ENCODE results near the gene SS18L1. TPM values are rescaled to one million over a fixed set of nuclear protein-coding genes. Genes with fewer than 3 reads are reported as not detected.

The SS18L1 gene
- polyA plus RNA-seq, 6 donors from 2014 or later: 0.41 to 1.7 (median 1.2) TPM; not detected in 1

DNA sequence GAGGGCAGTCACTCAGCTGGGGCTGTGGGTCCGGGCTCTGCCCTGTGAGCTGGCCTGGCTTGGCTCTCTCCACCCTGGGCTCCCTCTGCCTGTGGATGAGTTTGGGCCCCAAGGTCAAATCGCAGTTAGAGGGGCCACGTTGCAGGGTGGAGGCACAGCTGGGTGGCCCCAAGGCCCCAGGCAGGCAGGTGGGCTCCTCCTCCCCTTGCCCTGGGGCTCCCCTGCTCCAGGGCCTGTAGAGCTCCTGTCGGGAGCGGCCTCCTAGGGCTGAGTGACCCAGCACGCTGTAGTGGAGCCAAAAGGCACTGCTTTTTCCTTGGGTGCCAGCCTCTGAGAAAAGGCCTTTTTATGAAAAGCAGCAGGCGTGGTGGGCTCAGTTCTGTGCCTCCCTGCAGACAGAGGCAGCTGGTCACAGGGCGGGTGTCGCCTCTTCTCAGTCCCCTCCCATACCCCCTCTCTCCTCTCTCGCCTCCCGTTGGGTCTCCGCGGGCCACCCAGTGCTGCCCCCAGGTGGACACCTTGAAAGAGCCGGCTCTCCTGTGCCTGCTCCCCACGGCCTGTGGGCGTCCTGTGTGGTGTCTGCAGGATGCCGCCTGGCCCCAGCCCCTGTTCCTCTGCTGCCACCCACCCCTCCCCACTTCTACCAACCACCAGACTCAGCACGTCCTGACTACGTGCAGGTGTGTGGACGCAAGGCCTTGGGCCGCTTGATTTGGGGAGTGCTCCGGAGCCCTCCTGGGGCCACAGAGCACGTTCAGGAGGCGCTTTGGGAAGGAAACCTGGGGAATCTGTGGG is 13.2 kb downstream of the SS18L1 start:
- Mint-ChIP-seq H3K4me1 (peaks cover 10 to 12% (median 11%) of the 10 kb centered on the region in 3 donors), H3K27ac (no peak overlapping the region), H3K4me3 (no peak overlapping the region), H3K9me3 (peaks cover 0 to 5% (median 2%) of the 10 kb centered on the region in 7 donors), H3K36me3 (peaks cover 15 to 29% of the 10 kb centered on the region in 2 donors), H3K27me3 (no peaks in the 10 kb centered on the region)
- peak; percentile 70 for DNase-seq
- peak; percentile 91 to 97 for ATAC-seq (ENCODE audit: low read depth in 2 of 2)

DNA sequence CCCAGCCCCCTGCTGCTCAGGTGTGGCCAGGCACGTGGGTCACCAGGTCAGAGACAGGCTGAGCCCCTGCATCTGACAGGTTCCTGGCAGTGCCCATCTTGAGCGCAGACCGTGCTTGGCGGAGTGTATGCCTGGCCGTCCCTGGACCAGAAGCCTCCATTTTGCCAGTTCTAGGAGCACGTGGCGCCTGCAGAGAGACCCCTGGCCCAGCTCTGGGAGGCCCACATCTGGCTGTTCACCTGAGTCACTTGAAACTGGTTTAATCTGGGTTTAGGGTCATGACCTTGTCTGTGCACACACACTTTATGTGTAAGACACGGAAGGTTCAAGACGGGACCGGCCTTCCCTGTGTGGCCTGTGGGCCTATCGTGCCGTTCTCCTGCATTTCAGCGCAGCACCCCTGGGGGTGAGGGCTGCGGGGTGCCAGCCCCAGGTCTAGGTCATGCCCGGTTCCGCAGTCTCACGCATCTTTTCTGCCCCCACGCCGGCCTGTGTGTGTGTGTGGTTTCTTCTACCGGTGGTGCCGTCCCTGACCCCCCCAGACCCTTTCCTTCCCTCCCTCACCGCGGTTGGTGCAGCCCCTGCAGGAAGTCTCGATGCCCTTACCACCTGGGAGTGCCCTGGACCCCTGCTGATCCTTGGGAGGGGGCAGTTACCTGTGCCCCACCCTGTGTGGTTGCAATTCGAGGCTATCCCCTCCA is 14.0 kb downstream of the SS18L1 start:
- Mint-ChIP-seq H3K36me3 (peaks cover 15 to 25% of the 10 kb centered on the region in 2 donors), H3K9me3 (peaks cover 0 to 5% (median 2%) of the 10 kb centered on the region in 7 donors)
- DNase-seq: no peak

DNA sequence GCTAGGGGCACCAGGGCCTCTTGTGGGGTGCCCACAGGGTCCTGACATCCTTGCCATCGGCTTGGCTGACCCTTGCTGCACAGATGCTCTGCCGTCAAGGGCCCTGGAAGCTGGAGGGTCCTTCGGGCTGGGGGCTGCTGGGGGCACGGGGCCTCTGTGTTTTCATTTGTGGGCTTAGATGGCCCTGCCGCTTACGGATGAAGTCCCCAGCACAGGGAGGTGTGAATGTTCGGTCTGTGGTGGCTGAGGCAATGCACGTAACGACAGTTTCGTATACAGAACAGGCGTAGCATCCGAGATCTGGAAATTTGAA is 14.5 kb downstream of the SS18L1 start:
- Mint-ChIP-seq H3K27me3 (no peaks in the 10 kb centered on the region), H3K4me3 (no peak overlapping the region), H3K9me3 (peaks cover 0 to 5% (median 2%) of the 10 kb centered on the region in 7 donors)

More for the DNA sequence above, 14.0 kb downstream of the SS18L1 start:
- no peak overlapping the region for H3K4me3 Mint-ChIP-seq
- ATAC-seq (ENCODE audit: low read depth in 2 of 2): no peak
- no peak overlapping the region for H3K27ac Mint-ChIP-seq
- H3K4me1 Mint-ChIP-seq: peaks cover 7 to 10% (median 8%) of the 10 kb centered on the region in 3 donors
- no peaks in the 10 kb centered on the region for H3K27me3 Mint-ChIP-seq

DNA sequence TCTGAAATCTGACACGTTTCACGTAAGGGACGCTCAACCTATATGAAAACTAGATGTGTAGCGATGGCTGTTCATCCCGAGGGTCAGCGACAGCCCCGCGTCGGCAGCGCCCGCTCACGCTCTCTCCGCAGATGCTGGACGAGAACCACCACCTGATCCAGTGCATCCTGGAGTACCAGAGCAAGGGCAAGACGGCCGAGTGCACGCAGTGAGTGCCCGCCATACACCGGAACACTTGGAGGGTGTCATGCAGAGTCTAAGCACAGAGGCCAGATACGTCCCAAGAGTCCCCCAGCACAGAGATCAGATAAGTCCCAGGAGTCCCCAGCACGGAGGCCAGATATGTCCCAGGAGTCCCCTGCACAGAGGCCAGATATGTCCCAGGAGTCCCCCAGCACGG is 15.0 kb downstream of the SS18L1 start:
- H3K9me3 Mint-ChIP-seq: peaks cover 0 to 3% (median 0%) of the 10 kb centered on the region in 7 donors
- no peak overlapping the region for H3K27ac Mint-ChIP-seq
- DNase-seq: no peak
- H3K36me3 Mint-ChIP-seq: peaks cover 7 to 15% of the 10 kb centered on the region in 2 donors
- peak overlapping the region in 1 of 8 donors; percentile 44 for H3K4me3 Mint-ChIP-seq
- no peak for ATAC-seq (ENCODE audit: low read depth in 2 of 2)
- H3K4me1 Mint-ChIP-seq: peaks cover 4 to 10% (median 5%) of the 10 kb centered on the region in 3 donors
- H3K27me3 Mint-ChIP-seq: no peaks in the 10 kb centered on the region

More for the DNA sequence above, 14.5 kb downstream of the SS18L1 start:
- Mint-ChIP-seq H3K4me1 (peaks cover 4 to 10% (median 5%) of the 10 kb centered on the region in 3 donors), H3K36me3 (peaks cover 11 to 20% of the 10 kb centered on the region in 2 donors), H3K27ac (no peak overlapping the region)
- no peak for ATAC-seq (ENCODE audit: low read depth in 2 of 2)
- DNase-seq: no peak

DNA sequence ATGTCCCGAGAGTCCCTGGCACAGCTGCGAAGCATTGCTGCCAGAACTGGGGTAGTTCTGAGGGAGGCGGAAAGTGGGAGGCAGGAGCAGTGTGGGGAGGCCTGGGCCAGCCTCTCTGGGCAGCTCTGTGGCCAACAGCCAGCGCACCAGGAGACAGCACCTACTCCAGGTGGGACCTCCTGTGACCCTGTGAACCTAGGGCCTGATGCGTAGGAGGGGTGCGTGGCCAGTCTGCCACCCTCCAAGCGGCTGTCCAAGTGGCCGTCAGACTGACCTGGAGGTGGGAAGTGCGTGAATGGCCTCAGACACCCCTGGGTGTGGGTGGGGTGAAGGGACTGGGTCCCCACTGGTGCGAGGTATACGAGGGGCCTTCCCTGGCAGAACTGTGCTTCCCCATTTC is 15.5 kb downstream of the SS18L1 start:
- H3K27me3 Mint-ChIP-seq: no peaks in the 10 kb centered on the region
- peaks cover 2 to 9% of the 10 kb centered on the region in 2 donors for H3K36me3 Mint-ChIP-seq
- H3K4me3 Mint-ChIP-seq: no peak overlapping the region
- H3K4me1 Mint-ChIP-seq: peaks cover 4 to 10% (median 5%) of the 10 kb centered on the region in 3 donors
- ATAC-seq (ENCODE audit: low read depth in 2 of 2) (no peak), DNase-seq (no peak)
- no peaks in the 10 kb centered on the region for H3K9me3 Mint-ChIP-seq
- H3K27ac Mint-ChIP-seq: no peak overlapping the region

DNA sequence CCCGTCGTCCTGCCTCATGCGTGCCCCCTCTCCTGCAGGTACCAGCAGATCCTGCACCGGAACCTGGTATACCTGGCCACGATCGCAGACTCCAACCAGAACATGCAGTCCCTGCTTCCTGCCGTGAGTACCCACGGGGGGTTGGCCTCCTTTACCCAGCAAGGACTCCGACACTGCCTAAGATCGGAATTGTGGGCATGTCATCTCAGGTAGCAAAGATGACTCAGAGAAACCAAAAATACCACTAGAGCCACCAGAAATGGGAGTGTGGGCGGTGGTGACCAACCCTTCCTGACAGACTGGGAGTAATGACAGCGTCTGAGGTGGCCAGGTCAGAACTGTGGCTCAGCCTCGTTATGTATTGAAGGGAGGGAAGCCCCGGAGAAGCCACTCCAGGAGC is 16.3 kb downstream of the SS18L1 start:
- no peaks in the 10 kb centered on the region for H3K9me3 Mint-ChIP-seq
- no peaks in the 10 kb centered on the region for H3K27me3 Mint-ChIP-seq
- H3K4me1 Mint-ChIP-seq: peaks cover 4 to 10% (median 5%) of the 10 kb centered on the region in 3 donors
- DNase-seq (no peak), ATAC-seq (ENCODE audit: low read depth in 2 of 2) (no peak)
- H3K36me3 Mint-ChIP-seq: peaks cover 0 to 3% of the 10 kb centered on the region in 2 donors
- H3K27ac Mint-ChIP-seq: no peak overlapping the region
- no peak overlapping the region for H3K4me3 Mint-ChIP-seq

DNA sequence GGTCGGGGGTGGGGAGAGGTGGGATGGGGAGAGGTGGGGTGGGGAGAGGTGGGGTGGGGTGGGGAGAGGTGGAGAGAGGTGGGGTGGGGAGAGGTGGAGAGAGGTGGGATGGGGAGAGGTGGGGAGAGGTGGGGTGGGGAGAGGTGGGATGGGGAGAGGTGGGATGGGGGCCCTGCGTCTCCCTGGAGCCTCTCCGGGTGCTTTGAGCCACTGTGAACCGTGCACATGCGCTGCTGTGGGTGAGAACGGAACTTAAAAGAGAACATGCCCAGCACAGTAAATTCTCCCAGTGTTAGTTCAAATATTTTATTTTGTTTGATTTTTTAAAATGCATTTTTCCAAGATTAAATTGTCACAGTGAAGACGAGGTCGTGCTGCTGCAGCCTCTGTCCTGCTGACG is 16.7 kb downstream of the SS18L1 start:
- Mint-ChIP-seq H3K4me1 (peaks cover 4 to 10% (median 5%) of the 10 kb centered on the region in 3 donors), H3K36me3 (peaks cover 0 to 1% of the 10 kb centered on the region in 2 donors), H3K9me3 (no peaks in the 10 kb centered on the region), H3K4me3 (no peak overlapping the region), H3K27me3 (no peaks in the 10 kb centered on the region), H3K27ac (no peak overlapping the region)
- ATAC-seq (ENCODE audit: low read depth in 2 of 2) (no peak), DNase-seq (no peak)

DNA sequence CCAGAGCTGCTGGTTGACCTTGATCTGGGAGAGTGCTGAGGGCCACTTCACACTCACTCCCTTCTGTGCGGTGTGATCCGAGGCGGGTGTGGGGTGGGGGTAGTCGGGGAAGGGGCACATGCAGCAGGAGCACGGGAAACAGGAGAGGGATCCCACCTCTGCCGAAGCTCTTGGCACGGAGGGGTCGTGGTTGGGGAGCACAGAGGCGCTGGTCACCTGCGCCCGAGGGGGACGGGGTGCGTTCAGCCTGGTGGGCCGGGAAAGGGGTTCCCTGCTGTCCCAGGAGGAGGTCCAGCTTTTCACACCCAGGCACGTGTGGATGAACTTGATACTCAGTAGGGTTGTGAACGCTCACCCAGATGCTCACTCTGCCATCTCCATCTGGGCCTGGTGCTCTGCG is 17.3 kb downstream of the SS18L1 start:
- DNase-seq: no peak
- H3K36me3 Mint-ChIP-seq: peaks cover 0 to 6% of the 10 kb centered on the region in 2 donors
- H3K27ac Mint-ChIP-seq: no peak overlapping the region
- no peaks in the 10 kb centered on the region for H3K27me3 Mint-ChIP-seq
- H3K4me1 Mint-ChIP-seq: peaks cover 4 to 5% (median 5%) of the 10 kb centered on the region in 3 donors
- ATAC-seq (ENCODE audit: low read depth in 2 of 2): no peak
- no peaks in the 10 kb centered on the region for H3K9me3 Mint-ChIP-seq
- no peak overlapping the region for H3K4me3 Mint-ChIP-seq

DNA sequence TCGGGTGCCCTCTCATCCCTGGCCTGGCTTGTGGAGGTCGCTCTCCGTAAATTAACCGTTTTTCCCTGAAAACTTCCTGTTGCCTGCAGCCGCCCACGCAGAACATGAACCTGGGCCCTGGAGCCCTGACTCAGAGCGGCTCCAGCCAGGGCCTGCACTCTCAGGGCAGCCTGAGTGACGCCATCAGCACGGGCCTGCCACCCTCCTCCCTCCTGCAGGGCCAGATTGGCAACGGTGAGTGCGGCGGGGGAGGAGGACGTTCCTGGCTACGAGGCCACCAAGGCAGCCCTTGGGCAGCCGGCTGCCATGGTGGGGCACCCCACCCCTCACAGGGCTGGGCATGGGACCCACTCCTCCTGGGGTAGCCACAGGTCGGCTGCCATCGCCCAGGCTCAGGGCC is 17.8 kb downstream of the SS18L1 start:
- H3K36me3 Mint-ChIP-seq: peaks cover 2 to 6% of the 10 kb centered on the region in 2 donors
- no peak for ATAC-seq (ENCODE audit: low read depth in 2 of 2)
- no peak for DNase-seq
- no peaks in the 10 kb centered on the region for H3K27me3 Mint-ChIP-seq
- H3K4me1 Mint-ChIP-seq: peaks cover 3 to 5% (median 4%) of the 10 kb centered on the region in 3 donors
- no peak overlapping the region for H3K27ac Mint-ChIP-seq
- H3K9me3 Mint-ChIP-seq: no peaks in the 10 kb centered on the region
- H3K4me3 Mint-ChIP-seq: no peak overlapping the region

DNA sequence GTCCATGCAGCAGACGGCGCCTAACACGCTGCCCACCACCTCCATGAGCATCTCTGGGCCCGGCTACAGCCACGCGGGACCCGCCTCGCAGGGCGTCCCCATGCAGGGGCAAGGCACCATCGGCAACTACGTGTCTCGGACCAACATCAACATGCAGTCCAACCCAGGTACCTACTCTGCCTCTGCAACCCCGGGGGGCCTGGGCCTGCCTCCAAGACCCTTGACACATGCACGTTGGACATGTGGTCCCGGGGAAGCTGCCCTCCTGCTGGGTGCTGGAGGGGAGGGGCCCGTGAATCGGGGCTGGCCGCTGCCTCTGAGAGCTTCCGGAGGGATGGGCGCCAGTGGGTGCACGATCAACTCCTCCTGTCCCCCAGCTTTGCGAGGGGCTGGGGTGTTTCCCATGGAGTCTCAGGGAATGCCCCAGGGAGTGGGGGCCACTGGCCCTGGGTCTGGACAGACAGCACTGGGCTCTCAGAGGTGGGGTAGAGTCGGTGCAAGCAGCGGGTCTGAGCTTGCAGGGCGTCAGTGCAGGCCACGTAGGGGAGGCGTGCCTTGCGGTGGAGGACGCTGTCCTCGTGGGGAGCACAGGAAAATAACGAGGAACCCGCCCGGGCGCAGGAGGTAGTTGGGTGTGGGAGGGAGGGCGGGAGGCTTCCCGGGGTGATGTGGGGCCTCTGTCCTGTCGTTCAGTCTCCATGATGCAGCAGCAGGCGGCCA is 19.4 kb downstream of the SS18L1 start:
- Mint-ChIP-seq H3K27ac (no peak overlapping the region), H3K27me3 (no peaks in the 10 kb centered on the region), H3K36me3 (peaks cover 4 to 6% of the 10 kb centered on the region in 2 donors), H3K9me3 (no peaks in the 10 kb centered on the region), H3K4me1 (peaks cover 0 to 5% (median 3%) of the 10 kb centered on the region in 3 donors), H3K4me3 (peak overlapping the region in 2 of 8 donors; percentile 22 to 47)
- ATAC-seq (ENCODE audit: low read depth in 2 of 2): no peak
- no peak for DNase-seq

DNA sequence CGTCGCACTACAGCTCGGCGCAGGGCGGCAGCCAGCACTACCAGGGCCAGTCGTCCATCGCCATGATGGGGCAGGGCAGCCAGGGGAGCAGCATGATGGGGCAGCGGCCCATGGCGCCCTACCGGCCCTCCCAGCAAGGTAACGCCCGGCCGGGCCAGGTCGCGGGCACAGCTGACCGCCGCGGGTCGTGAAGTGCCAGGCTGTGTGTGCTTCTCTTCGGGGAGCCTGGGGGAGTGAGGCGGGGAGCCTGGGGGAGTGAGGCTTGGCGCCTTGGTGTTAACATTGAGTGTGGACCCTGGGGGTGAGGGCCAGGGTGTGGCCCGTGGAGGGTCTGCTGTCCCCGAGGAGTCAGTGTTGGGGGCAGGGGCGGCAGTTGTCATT is 19.9 kb downstream of the SS18L1 start:
- Mint-ChIP-seq H3K36me3 (peaks cover 4 to 6% of the 10 kb centered on the region in 2 donors), H3K4me3 (no peak overlapping the region), H3K9me3 (no peaks in the 10 kb centered on the region), H3K4me1 (peaks cover 0 to 5% (median 2%) of the 10 kb centered on the region in 3 donors), H3K27ac (peak overlapping the region in 1 of 6 donors; percentile 76), H3K27me3 (no peaks in the 10 kb centered on the region)
- ATAC-seq (ENCODE audit: low read depth in 2 of 2) (no peak), DNase-seq (no peak)

DNA sequence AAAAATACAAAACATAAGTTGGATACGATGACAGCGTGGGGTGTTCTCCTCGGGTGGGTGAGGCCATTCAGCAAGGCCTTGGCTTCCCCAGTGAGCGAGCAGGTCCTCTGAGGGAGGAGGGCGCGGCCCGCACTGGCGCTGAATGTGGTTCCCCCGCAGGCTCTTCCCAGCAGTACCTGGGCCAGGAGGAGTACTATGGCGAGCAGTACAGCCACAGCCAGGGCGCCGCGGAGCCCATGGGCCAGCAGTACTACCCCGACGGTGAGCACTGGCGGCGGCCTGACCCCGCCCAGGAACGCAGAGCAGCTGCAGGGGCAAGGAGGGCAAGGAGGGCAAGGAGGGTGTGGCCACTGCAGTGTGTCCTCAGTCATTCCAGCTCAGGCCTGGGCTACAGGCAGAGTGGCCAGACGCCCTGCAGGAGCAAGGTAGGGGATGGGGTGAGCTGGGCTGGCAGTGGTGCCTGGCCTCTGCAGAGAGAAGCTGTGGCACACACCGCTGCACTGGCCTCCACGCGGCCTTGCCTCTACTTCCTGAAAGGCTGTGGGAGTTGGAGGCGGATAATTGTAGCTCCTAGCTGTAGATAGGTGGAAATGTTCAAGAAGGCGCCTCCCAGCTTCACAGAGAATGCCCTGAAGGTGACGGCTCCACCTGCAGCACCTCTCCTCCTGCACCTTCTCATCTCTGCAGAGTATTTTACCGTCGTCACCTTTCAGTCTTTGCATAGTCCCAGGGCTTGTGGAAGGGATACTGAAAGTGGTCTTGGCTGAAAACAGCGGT is 20.6 kb downstream of the SS18L1 start:
- H3K27me3 Mint-ChIP-seq: no peaks in the 10 kb centered on the region
- peaks cover 0 to 5% (median 0%) of the 10 kb centered on the region in 3 donors for H3K4me1 Mint-ChIP-seq
- H3K27ac Mint-ChIP-seq: peak overlapping the region in 2 of 6 donors; percentile 53 to 76
- ATAC-seq (ENCODE audit: low read depth in 2 of 2): no peak
- H3K4me3 Mint-ChIP-seq: no peak overlapping the region
- peaks cover 4 to 6% of the 10 kb centered on the region in 2 donors for H3K36me3 Mint-ChIP-seq
- H3K9me3 Mint-ChIP-seq: no peaks in the 10 kb centered on the region
- DNase-seq: no peak
